ENCODE measurements around the gene SLC7A14. TPM values are rescaled to one million over a fixed set of nuclear protein-coding genes. Genes with fewer than 3 reads are reported as not detected.

Gene SLC7A14
- total and polyA plus RNA-seq, 10 of the 15 experiments (the other 5 are each of a cell fraction or from before 2014, with no cell fraction given) = not detected

DNA sequence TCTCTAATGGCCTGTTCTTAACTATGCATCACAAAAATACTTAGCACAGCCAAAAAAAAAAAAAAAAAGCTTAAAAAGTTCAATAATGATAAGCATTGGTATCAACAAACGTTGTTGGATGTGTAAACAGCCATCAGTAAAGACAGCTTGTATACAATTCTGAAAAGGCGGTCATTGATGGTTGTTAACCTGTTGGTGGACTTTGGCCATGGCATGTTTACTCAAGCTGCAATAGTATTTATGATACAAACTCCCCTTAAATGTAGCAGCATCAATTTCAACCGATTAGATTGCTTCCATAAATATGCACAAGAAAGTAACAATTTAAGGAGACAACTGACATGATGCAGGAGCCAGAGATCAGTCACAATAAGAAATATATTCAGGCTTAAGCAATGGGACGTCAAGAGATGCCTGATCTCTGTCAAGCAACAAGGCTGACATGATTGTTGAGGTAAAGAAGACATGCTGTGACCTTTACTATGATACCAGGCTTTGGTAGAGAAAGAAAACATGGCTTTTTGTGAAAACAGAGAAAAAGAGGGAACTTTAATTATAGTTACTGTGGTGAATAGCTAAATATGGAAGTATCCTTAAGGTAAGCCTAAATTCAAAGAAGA lies 14.2 kb upstream of the SLC7A14 start:
- CTCF ChIA-PET = interaction anchor here (0.6 kb wide), 1 partner anchor 36 kb away, joined by 4 read pairs; no protein-coding TSS in a partner anchor
- DNase-seq (ENCODE audit: low read depth, low spot score) (no peak), ATAC-seq (no peak), FAIRE-seq (no peak)
- H2AFZ ChIP-seq (ENCODE audit: control insufficient read depth, low read depth, low read length) = no peak overlapping the region
- no peak overlapping the region for H3K9ac ChIP-seq (ENCODE audit: control insufficient read depth, insufficient read depth, low read length)
- intact Hi-C loops (cut with micrococcal nuclease; ENCODE audit: unreplicated experiment) (no loop called here), in situ Hi-C loops (cut with MboI) (no loop called here)
- 26% methylated on average over 4 of the region's 4 CpGs for WGBS (ENCODE audit: insufficient coverage, insufficient replicate concordance, low lambda C conversion rate, missing lambda C conversion rate)
- POLR2A ChIA-PET = no interaction called here
- no peaks in the 10 kb centered on the region for H4K20me1 ChIP-seq (ENCODE audit: control insufficient read depth, insufficient read depth)
- no peak overlapping the region for H3K4me3 ChIP-seq
- H3K79me2 ChIP-seq (ENCODE audit: control insufficient read depth, insufficient read depth, low read length) = no peaks in the 10 kb centered on the region
- SMC1A ChIA-PET (ENCODE audit: uncharacterized antibody, unreplicated experiment) = no interaction called here
- no peak overlapping the region for H3K27ac ChIP-seq (ENCODE audit: control insufficient read depth, insufficient read depth)
- H3K9me3 ChIP-seq (replicated peaks; ENCODE audit: control insufficient read depth, insufficient read depth, low read length) = no peaks in the 10 kb centered on the region
- no TSS peak for BruUV-seq (replicated peaks)
- H3K36me3 ChIP-seq (ENCODE audit: control insufficient read depth in 2 of 2, insufficient read depth in 2 of 2, low read length in 1 of 2) = no peaks in the 10 kb centered on the region
- no peaks in the 10 kb centered on the region for H3K4me1 ChIP-seq (ENCODE audit: control insufficient read depth, insufficient read depth, low read length)
- peaks cover 0 to 11% of the 10 kb centered on the region in 2 experiments; a peak in 3 of 4 replicates for H3K27me3 ChIP-seq (replicated peaks in 1 of 2; ENCODE audit: control insufficient read depth in 2 of 2, insufficient read depth in 2 of 2, low read length in 1 of 2)
- RAD21 ChIA-PET (ENCODE audit: unreplicated experiment) = no interaction called here
- H3K4me2 ChIP-seq (ENCODE audit: control insufficient read depth, insufficient read depth) = no peak overlapping the region
- TF ChIP-seq MTA2 (IDR thresholded peaks at IDR 0.05; ENCODE audit: low read depth) = no peak
- TF ChIP-seq BACH1 (IDR thresholded peaks at IDR 0.05; ENCODE audit: borderline replicate concordance) = no peak
- TF ChIP-seq, protein P1, sequence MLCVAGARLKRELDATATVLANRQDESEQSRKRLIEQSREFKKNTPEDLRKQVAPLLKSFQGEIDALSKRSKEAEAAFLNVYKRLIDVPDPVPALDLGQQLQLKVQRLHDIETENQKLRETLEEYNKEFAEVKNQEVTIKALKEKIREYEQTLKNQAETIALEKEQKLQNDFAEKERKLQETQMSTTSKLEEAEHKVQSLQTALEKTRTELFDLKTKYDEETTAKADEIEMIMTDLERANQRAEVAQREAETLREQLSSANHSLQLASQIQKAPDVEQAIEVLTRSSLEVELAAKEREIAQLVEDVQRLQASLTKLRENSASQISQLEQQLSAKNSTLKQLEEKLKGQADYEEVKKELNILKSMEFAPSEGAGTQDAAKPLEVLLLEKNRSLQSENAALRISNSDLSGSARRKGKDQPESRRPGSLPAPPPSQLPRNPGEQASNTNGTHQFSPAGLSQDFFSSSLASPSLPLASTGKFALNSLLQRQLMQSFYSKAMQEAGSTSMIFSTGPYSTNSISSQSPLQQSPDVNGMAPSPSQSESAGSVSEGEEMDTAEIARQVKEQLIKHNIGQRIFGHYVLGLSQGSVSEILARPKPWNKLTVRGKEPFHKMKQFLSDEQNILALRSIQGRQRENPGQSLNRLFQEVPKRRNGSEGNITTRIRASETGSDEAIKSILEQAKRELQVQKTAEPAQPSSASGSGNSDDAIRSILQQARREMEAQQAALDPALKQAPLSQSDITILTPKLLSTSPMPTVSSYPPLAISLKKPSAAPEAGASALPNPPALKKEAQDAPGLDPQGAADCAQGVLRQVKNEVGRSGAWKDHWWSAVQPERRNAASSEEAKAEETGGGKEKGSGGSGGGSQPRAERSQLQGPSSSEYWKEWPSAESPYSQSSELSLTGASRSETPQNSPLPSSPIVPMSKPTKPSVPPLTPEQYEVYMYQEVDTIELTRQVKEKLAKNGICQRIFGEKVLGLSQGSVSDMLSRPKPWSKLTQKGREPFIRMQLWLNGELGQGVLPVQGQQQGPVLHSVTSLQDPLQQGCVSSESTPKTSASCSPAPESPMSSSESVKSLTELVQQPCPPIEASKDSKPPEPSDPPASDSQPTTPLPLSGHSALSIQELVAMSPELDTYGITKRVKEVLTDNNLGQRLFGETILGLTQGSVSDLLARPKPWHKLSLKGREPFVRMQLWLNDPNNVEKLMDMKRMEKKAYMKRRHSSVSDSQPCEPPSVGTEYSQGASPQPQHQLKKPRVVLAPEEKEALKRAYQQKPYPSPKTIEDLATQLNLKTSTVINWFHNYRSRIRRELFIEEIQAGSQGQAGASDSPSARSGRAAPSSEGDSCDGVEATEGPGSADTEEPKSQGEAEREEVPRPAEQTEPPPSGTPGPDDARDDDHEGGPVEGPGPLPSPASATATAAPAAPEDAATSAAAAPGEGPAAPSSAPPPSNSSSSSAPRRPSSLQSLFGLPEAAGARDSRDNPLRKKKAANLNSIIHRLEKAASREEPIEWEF (IDR thresholded peaks at IDR 0.05; ENCODE audit: insufficient replicate concordance, low read depth, low read length) = no peak
- TF ChIP-seq ZNF207 (IDR thresholded peaks at IDR 0.05; ENCODE audit: borderline replicate concordance) = no peak
- TF ChIP-seq IRF4 (IDR thresholded peaks at IDR 0.05; ENCODE audit: low read depth, low read length) = no peak
- TF ChIP-seq FOS (IDR thresholded peaks at IDR 0.05; ENCODE audit: borderline replicate concordance, extremely low read depth, insufficient read length) = no peak
- TF ChIP-seq, protein P2, sequence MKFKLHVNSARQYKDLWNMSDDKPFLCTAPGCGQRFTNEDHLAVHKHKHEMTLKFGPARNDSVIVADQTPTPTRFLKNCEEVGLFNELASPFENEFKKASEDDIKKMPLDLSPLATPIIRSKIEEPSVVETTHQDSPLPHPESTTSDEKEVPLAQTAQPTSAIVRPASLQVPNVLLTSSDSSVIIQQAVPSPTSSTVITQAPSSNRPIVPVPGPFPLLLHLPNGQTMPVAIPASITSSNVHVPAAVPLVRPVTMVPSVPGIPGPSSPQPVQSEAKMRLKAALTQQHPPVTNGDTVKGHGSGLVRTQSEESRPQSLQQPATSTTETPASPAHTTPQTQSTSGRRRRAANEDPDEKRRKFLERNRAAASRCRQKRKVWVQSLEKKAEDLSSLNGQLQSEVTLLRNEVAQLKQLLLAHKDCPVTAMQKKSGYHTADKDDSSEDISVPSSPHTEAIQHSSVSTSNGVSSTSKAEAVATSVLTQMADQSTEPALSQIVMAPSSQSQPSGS (IDR thresholded peaks at IDR 0.05; ENCODE audit: low read length) = no peak
- no peak for TF ChIP-seq SUPT20H (IDR thresholded peaks at IDR 0.05; ENCODE audit: borderline replicate concordance, control insufficient read depth, low read depth, low read length)
- TF ChIP-seq TCF3 (IDR thresholded peaks at IDR 0.05; ENCODE audit: borderline replicate concordance, insufficient read depth, low read depth, low read length) = no peak
- no peak for TF ChIP-seq CHD2 (IDR thresholded peaks at IDR 0.05; ENCODE audit: borderline replicate concordance, low read depth, low read length)
- TF ChIP-seq ZNF622 (IDR thresholded peaks at IDR 0.05) = no peak
- TF ChIP-seq, protein P3, sequence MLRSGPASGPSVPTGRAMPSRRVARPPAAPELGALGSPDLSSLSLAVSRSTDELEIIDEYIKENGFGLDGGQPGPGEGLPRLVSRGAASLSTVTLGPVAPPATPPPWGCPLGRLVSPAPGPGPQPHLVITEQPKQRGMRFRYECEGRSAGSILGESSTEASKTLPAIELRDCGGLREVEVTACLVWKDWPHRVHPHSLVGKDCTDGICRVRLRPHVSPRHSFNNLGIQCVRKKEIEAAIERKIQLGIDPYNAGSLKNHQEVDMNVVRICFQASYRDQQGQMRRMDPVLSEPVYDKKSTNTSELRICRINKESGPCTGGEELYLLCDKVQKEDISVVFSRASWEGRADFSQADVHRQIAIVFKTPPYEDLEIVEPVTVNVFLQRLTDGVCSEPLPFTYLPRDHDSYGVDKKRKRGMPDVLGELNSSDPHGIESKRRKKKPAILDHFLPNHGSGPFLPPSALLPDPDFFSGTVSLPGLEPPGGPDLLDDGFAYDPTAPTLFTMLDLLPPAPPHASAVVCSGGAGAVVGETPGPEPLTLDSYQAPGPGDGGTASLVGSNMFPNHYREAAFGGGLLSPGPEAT (IDR thresholded peaks at IDR 0.05; ENCODE audit: low read depth) = no peak
- TF ChIP-seq RELA (IDR thresholded peaks at IDR 0.05; ENCODE audit: borderline replicate concordance, partially characterized antibody) = no peak
- TF ChIP-seq RUNX3 (IDR thresholded peaks at IDR 0.05; ENCODE audit: low read length) = no peak
- TF ChIP-seq HCFC1 (IDR thresholded peaks at IDR 0.05; ENCODE audit: low read length) = no peak
